ENCODE results near the gene ST8SIA4.

Gene ST8SIA4

DNA sequence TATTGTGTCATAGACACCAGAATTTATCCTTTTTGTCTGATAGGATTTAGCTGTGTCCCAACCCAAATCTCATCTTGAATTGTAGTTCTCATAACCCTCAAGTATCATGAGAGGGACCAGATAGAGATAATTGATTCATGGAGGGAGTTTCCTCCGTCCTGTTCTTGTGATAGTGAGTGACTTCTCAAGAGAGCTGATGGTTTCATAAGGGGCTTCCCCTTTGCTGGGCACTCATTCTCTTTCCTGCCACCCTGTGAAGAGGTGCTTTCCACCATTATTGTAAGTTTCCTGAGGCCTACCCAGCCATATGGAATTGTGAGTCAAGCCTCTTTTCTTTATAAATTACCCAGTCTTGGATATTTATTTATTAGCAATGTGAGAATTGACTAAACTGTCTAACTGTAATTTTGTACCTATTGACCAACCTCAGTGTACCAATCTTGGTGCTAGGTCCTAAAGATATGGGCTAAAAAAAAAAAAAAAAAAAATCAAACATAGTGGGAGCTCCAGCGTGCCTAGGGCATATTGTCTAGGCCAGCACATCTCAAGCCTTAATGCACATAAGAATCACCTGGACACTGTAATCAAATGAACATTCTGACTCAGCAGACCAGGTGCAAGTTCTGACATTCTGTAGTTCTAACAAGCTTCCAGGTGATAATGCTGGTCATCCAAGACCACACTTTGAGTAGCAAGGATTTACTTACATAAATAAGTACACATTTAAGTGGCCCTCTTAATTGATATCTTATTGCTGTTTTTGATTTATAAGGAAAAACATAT is 30.5 kb downstream of the ST8SIA4 start:
- DNase-seq (ENCODE audit: low read depth): no peak

GRCh38 chr5:100867039-100867562 is 36.0 kb downstream of the ST8SIA4 start:
- DNase-seq (ENCODE audit: low read depth): no peak

DNA sequence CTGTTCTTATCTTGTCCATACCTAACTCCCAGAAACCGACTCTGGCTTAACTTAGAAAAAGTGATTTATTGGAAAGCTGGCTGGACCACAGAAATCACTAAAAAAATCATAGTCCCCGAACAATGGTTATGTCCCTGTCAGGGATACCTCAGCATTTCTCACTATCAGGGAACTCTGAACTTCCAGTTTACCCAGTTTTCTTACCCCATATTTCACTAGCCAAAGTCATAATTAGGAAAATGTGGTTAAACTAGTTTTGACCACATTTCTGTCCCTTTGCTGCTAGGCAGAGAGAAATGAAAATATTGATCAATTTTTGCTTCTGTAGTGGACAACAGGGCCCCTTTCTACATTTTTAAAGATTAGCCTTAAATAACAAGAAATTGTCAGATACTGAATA is 38.2 kb downstream of the ST8SIA4 start:
- no peak for DNase-seq (ENCODE audit: low read depth)

DNA sequence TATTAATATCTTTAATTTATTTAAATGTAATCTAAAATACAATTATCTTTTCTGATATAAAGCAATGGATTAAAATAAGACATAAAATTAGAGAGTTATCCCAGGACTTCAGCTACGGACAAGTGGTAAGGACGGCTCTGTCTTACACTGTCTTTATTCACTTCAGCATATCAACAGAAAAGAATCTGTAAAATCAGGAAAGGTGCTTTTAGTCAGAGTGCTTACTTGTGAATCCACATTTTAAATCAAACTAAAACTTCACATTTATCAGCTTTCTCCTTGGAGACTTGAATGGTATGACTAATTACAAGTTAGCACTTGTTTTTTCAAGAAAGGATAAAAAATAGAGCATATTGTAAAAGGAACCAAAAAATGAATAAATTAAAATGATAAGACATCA is 39.3 kb downstream of the ST8SIA4 start:
- DNase-seq (ENCODE audit: low read depth): no peak

DNA sequence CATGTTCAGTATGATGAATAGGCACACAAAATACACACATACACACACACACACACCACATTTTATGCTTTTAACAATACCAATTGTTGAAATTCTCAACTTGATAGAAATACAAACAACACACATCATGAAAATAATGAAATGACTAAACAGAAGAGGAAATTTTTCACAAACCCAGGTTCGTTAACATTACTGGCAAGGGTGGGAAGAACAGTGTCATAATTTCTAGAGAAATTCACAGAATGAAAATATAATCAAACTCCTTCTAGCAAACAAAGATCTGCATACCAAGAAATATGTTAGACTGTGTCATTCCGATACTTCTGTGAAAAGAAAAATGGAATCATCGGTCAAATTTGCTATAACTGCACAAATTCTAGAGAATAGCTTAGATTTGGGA is 41.9 kb downstream of the ST8SIA4 start:
- DNase-seq (ENCODE audit: low read depth): no peak

DNA sequence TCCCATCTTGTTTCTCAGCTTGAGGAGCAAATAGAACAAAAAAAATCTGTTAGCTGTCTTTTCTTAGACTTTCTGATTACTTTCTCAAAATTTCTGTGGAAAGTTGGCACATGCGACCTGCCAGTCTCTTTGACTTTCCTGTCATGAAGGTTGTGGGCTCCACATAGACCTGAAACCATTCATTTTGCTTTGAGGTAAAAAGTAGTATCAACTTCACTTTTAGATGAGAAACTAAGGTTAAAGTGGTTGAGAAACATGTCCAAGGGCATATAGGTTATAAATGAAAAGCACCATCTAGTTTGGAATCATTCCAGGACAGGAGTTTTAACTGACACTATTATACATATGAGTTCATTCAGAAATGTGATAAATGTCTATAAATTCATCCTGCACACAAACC is 42.7 kb downstream of the ST8SIA4 start:
- DNase-seq (ENCODE audit: low read depth): no peak

GRCh38 chr5:100858987-100859545 is 44.0 kb downstream of the ST8SIA4 start:
- DNase-seq (ENCODE audit: low read depth): no peak

- no peak for DNase-seq (ENCODE audit: low read depth)
These were observed 46.6 kb downstream of the ST8SIA4 start for GRCh38 chr5:100856462-100856861.

GRCh38 chr5:100855937-100856430 is 47.1 kb downstream of the ST8SIA4 start:
- DNase-seq (ENCODE audit: low read depth): no peak

GRCh38 chr5:100855295-100855694 is 47.8 kb downstream of the ST8SIA4 start:
- no peak for DNase-seq (ENCODE audit: low read depth)

- DNase-seq (ENCODE audit: low read depth): no peak
These were observed 48.5 kb downstream of the ST8SIA4 start for GRCh38 chr5:100854591-100854990.

GRCh38 chr5:100853582-100853981 is 49.5 kb downstream of the ST8SIA4 start:
- DNase-seq (ENCODE audit: low read depth): no peak

DNA sequence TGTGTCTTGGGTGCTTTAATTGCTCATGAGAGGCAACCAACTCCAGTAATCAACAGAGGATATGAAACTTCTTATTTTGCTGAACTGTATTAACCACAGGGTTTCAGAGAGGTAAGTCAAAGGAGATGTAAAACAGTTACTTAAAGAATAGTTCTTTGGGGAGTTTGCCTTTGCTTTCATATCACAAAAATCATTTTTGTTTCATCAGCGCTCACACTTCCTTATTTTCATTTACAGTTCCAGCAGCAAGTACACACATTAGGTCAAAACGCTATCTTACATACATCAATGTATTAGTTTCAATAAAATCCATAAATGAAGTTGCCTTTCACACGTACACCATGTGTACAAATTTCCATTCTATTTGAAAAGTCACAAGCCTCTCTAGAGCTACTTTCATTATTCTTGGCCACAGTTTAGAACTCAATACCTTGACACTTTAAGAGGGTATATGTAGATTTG is 50.1 kb downstream of the ST8SIA4 start:
- no peak for DNase-seq (ENCODE audit: low read depth)

DNA sequence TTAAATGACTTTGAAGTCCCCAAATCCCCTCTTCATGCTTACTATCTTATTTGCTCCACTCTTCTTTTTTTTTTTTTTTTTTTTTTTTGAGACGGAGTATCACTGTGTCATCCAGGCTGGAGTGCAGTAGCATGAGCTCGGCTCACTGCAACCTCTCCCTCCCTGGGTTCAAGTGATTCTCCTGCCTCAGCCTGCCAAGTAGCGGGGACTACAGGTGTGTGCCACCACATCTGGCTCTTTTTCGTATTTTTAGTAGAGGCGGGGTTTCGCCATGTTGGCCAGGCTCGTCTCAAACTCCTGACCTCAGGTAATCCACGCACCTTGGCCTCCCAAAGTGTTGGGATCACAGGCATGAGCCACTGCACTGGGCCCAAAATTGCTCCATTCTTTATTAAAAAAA is 51.0 kb downstream of the ST8SIA4 start:
- no peak for DNase-seq (ENCODE audit: low read depth)

- DNase-seq (ENCODE audit: low read depth): no peak
These were observed 56.3 kb downstream of the ST8SIA4 start for GRCh38 chr5:100846772-100847171.

DNA sequence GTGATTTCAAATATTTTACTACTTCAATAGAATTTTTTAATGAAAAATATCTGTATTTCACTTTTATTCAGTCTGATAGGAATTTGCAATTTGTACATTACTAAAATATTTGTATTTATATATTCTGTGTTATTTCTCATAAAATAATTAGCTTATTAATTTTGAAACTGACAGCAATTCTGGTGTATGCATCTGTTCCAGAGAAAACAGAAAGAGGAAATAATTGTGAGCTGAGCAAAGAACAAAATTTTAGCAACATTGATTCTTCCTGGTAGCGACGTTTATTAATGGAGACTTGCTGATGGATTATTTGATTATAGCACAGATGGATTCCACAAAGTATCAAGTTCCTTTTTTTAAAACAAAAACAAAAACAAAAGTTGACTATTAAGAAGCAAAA is 61.0 kb downstream of the ST8SIA4 start:
- no peak for DNase-seq (ENCODE audit: low read depth)

- DNase-seq (ENCODE audit: low read depth): no peak
These were observed 61.6 kb downstream of the ST8SIA4 start for GRCh38 chr5:100841358-100842076.

DNA sequence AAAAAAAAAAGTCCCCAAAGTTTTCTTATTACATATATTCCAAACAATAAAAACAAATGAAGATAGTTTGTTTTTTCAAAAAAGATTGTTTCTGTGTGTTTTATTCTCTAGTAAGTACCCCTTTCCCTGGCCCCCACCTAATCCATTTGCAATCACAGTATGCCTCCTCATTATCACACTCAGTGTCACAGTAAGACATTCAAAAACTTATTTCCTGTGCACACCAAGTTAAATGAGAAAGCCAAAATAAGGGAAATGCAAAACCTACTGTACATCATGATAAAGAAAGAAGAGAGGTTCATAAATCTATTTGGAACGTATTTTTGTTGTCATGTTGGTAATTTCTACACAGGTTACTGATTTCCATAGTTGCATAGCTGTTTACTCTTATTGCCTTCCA is 62.3 kb downstream of the ST8SIA4 start:
- DNase-seq (ENCODE audit: low read depth): no peak

DNA sequence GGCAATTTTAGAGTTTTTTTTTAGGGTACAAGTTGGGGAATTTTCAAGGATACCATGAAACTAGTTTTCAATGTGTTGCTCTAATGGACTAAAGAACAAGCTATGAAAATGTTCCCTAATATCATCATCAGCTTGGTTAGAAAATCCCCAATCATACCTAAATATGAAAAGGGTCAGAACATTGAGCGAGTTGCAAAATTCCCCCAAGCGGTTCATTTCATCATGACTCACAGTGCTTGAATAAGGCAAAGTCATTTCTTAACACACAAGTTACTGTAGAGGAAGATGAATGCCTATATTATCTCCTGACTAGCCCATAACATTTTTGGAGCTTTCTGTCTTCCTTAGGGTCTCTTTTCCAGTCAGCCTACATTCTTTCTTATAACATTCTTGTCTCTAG is 62.7 kb downstream of the ST8SIA4 start:
- no peak for DNase-seq (ENCODE audit: low read depth)

DNA sequence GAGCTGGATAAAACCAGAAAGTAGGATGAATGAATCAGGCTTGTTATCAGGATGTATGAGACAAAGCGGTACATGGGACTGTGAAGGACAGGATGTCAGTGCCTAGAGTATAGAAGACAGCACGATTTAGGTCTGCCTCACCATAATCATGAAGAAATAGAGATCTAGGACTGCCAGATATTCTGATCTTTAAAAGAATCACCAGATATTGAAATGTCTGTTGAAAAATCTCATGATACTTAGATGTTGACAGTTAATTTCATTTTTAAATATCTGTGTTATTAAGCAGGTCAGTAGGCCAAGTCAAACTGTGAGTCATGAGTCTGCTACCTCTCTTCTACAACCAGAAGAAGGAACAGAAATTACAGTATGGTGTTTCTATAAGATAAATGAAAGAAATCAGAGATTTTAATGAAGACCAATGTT is 65.0 kb downstream of the ST8SIA4 start:
- DNase-seq (ENCODE audit: low read depth): no peak

DNA sequence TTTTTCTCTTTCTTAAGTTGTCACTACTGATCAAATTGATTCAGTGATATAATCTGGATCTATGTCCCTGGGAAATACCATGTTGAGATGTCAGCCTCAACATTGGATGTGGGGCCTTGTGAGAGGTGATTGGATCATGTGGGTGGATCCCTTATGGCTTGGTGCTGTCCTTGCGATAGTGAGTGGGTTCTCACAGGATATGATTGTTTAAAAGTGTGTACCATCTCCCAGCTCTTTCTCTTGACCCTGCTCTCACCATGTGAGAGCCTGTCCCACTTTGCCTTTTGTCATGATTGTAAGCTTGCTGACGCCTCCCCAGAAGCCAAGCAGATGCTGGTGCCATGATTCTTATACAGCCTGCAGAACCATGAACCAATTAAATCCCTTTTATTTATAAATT is 68.6 kb downstream of the ST8SIA4 start:
- DNase-seq (ENCODE audit: low read depth): no peak
